Heart left ventricle (tissue), 16 donors: ENCODE results near the gene MYLK3. TPM values are rescaled to one million over a fixed set of nuclear protein-coding genes. Genes with fewer than 3 reads are reported as not detected.

Experiments used
- ATAC-seq, 4 donors: fragments of 200-7000 bp; cut with Tn5 transposase; one replicate each; pipeline ENCODE4 v1.9.1; 2020 to 2022; ENCODE audit warnings: moderate library complexity in 4 of 4, mild to moderate bottlenecking in 3 of 4, moderate number of reproducible peaks in 1 of 4
- DNase-seq, 5 donors: peaks; one replicate each; pipeline ENCODE4 v3.0.0-alpha.2; 2020
- H3K27ac ChIP-seq, 12 donors: fragments of 200-600 bp; sonication (generic) in 4 of 12; one replicate each; pipeline versions ENCODE4 v1.5.0 to v1.8.0; 2016 to 2022; ENCODE audit warnings: mild to moderate bottlenecking in 2 of 12
- H3K27me3 ChIP-seq, 9 donors: fragments of 200-600 bp; sonication (generic) in 2 of 9; one replicate each; pipeline versions ENCODE4 v1.5.1 to v1.8.0; 2016 to 2022; ENCODE audit warnings: mild to moderate bottlenecking in 3 of 9
- H3K36me3 ChIP-seq, 9 donors: fragments of 200-600 bp; sonication (generic) in 2 of 9; one replicate each; pipeline versions ENCODE4 v1.5.0 to v1.8.0; 2018 to 2022; ENCODE audit warnings: mild to moderate bottlenecking in 2 of 9
- H3K4me1 ChIP-seq, 12 donors: fragments of 200-600 bp; sonication (generic) in 4 of 12; one replicate each; pipeline versions ENCODE4 v1.5.0 to v1.8.0; 2016 to 2022; ENCODE audit warnings: mild to moderate bottlenecking in 3 of 12
- H3K4me3 ChIP-seq, 12 donors: fragments of 200-600 bp; sonication (generic) in 4 of 12; one replicate each; pipeline versions ENCODE4 v1.5.0 to v1.8.0; 2017 to 2022; ENCODE audit warnings: mild to moderate bottlenecking in 9 of 12, moderate library complexity in 4 of 12
- H3K9me3 ChIP-seq, 12 donors: fragments of 200-600 bp; sonication (generic) in 4 of 12; one replicate each; pipeline versions ENCODE4 v1.5.0 to v1.8.0; 2016 to 2022; ENCODE audit warnings: mild to moderate bottlenecking in 1 of 12
- POLR2A ChIP-seq, 2 donors: fragments of 450-650 bp; IDR thresholded peaks; one replicate each; pipeline ENCODE4 v1.6.1; 2017; ENCODE audit warnings: antibody characterized with exemption in 2 of 2, mild to moderate bottlenecking in 2 of 2, moderate library complexity in 2 of 2
- WGBS, 4 donors: extraction: QIAGEN DNeasy Blood & Tissue Kit in 2 of 4; methylation state at CpG; one replicate each; pipeline versions ENCODE4 v1.1.5 to v1.1.7; 2013 to 2018; 5-methylcytosine and 5-hydroxymethylcytosine counted together
- intact Hi-C, 10 donors: fragments of 100-400 bp; cut with DNase I; formaldehyde crosslinking; loops; one replicate each; pipeline versions ENCODE4 v1.11.1 to v1.14.2; 2022
- polyA plus RNA-seq, 2 donors: library from polyadenylated mRNA; stranded (reverse); fragments of 200-250 nt; gene quantifications; one replicate each; pipeline ENCODE4 v1.2.3, GENCODE V29; 2013
- total RNA-seq, 9 donors: library from RNA; depleted of rRNA in 2 of 9; stranded (reverse); fragments of >200 nt in 2 of 9; fragmentation: NEBNext Ultra II Directional in 3 of 9; extraction: Animal tissue kit (Norgen Biotek cat#: 25700) in 3 of 9; gene quantifications; one replicate each; pipeline versions ENCODE4 v1.1.0 to v1.2.4, GENCODE V29; 2016 to 2023
- TF ChIP-seq, protein P1 (sequence below), 12 donors: fragments of 200-600 bp; sonication (generic) in 4 of 12; IDR thresholded peaks; one replicate each; pipeline versions ENCODE4 v1.5.0 to v1.8.0; 2018 to 2022; ENCODE audit warnings: antibody characterized with exemption in 12 of 12, mild to moderate bottlenecking in 5 of 12
- donor health status: ischemic (EF 13 %, LVEDD 7.1; RV severe dilation, severe dysfunction).
- donor health status: healthy with polysubstance abuse.
- donor health status: DM: no; HTN: yes; CAD: no.
- donor health status: DM: no; HTN: no; CAD: no.
- donor health status: ischemic (EF 25% LVEDD 6.9; RV normal size, moderate dysfunction).
- donor health status: ischemic (EF 25% LVEDD 5.7; RV mildly dilated, moderate dysfunction).
- donor health status: healthy.
- donor health status: DM: yes; HTN: yes; CAD: no.
- donor health status: ischemic (EF 35%, LVEDD 5.7; RV mildly dilated, moderate dysfunction).
- donor health status: nonischemic (EF 11% LVEDD 7.7; RV severe dilation, severe dysfunction).
- donor health status: DM: yes; HTN: yes; CAD: no.
- donor health status: PGD.
- donor health status: ischemic (EF 29% LVEDD 5.4; RV normal size, mild dysfunction).
- donor health status: nonischemic (EF 23%, LVEDD 6.1; RV moderate dilation, normal function).

Gene MYLK3
- total and polyA plus RNA-seq, 11 donors = 76.4 to 374 (median 231) TPM

DNA sequence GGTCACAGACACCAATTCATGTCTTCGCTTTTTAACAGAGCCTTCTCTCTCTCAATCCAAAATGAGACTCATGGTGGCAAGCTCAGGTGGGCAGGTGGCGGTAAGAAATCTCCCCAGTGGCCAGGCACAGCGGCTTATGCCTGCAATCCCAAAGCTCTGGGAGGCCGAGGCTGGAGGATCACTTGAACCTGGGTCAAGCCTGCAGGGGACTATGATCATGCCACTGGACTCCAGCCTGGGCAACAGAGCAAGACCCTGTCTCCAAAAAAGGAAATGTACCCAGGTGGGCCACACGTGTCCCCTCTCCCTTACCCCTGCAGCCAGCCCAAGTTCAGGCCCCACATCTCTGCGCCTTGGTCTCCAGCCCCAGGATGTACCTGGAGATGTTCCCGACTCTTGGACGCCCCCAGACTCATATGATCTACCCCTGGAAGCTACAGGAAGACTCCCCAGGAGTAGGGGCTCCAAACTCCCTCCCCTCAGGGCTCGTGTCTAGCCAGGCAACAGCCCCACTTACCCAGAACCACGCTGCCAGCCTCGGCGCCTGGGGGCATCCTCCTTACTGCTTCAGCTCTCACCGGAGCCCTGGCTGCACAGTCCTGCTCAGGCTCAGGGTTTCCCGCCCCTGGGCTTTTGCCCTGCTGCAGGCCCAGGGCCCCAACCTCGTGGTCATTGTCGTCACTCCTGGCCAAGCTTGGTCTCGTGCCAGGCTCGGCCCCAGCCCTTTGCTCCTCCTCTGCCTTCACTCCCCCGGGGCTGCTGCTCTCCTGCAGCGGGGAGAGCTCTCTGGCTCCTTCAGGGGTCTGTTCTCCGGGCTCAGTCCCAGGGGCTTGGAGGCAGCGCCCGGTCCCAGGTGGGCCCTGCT is 16.2 kb downstream of the MYLK3 start:
- peaks cover 0 to 62% (median 24%) of the 10 kb centered on the region in 12 donors for H3K4me1 ChIP-seq
- DNase-seq (peak in 4 of 5 donors; percentile 52 to 76 (median 62)), ATAC-seq (peak; percentile 12 to 66 (median 58))
- no peak for TF ChIP-seq POLR2A (IDR thresholded peaks at IDR 0.05)
- TF ChIP-seq, protein P1, sequence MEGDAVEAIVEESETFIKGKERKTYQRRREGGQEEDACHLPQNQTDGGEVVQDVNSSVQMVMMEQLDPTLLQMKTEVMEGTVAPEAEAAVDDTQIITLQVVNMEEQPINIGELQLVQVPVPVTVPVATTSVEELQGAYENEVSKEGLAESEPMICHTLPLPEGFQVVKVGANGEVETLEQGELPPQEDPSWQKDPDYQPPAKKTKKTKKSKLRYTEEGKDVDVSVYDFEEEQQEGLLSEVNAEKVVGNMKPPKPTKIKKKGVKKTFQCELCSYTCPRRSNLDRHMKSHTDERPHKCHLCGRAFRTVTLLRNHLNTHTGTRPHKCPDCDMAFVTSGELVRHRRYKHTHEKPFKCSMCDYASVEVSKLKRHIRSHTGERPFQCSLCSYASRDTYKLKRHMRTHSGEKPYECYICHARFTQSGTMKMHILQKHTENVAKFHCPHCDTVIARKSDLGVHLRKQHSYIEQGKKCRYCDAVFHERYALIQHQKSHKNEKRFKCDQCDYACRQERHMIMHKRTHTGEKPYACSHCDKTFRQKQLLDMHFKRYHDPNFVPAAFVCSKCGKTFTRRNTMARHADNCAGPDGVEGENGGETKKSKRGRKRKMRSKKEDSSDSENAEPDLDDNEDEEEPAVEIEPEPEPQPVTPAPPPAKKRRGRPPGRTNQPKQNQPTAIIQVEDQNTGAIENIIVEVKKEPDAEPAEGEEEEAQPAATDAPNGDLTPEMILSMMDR (IDR thresholded peaks at IDR 0.05) = no peak
- H3K36me3 ChIP-seq = peaks cover 0 to 63% (median 9%) of the 10 kb centered on the region in 9 donors
- H3K27me3 ChIP-seq = no peaks in the 10 kb centered on the region
- H3K4me3 ChIP-seq = no peak overlapping the region
- WGBS, 4 donors = 53 to 61% (median 58%) methylated on average over 18 to 23 of the region's 23 CpGs
- intact Hi-C loops = no loop called here
- H3K27ac ChIP-seq = peak overlapping the region; percentile 16 to 85 (median 62)
- no peaks in the 10 kb centered on the region for H3K9me3 ChIP-seq

- Histone ChIP-seq H3K4me1 (peaks cover 0 to 54% (median 24%) of the 10 kb centered on the region in 12 donors), H3K27ac (peak overlapping the region in 11 of 12 donors; percentile 28 to 85 (median 64)), H3K36me3 (peaks cover 0 to 66% (median 11%) of the 10 kb centered on the region in 9 donors), H3K4me3 (no peak overlapping the region), H3K27me3 (no peaks in the 10 kb centered on the region), H3K9me3 (peaks cover 0 to 2% (median 0%) of the 10 kb centered on the region in 12 donors)
- intact Hi-C loops = no loop called here
- TF ChIP-seq, protein P1 (IDR thresholded peaks at IDR 0.05) = no peak
- TF ChIP-seq POLR2A (IDR thresholded peaks at IDR 0.05) = no peak
- DNase-seq (no peak), ATAC-seq (peak; percentile 48 to 73 (median 60))
- WGBS, 4 donors = 40 to 48% (median 45%) methylated on average over 16 to 17 of the region's 17 CpGs
These were observed 17.1 kb downstream of the MYLK3 start for GRCh38 chr16:46730801-46731690.

GRCh38 chr16:46730126-46730525 is 18.0 kb downstream of the MYLK3 start:
- ATAC-seq (peak in 1 of 4 donors; percentile 1), DNase-seq (no peak)
- Histone ChIP-seq H3K4me1 (peaks cover 0 to 50% (median 24%) of the 10 kb centered on the region in 12 donors), H3K36me3 (peaks cover 0 to 65% (median 15%) of the 10 kb centered on the region in 9 donors), H3K4me3 (no peak overlapping the region), H3K9me3 (peaks cover 0 to 9% (median 0%) of the 10 kb centered on the region in 12 donors), H3K27me3 (no peaks in the 10 kb centered on the region), H3K27ac (peak overlapping the region in 8 of 12 donors; percentile 55 to 85 (median 76))
- intact Hi-C loops = no loop called here
- WGBS, 4 donors = 84 to 95% (median 88%) methylated on average over 8 of the region's 8 CpGs
- TF ChIP-seq, protein P1 (IDR thresholded peaks at IDR 0.05) = no peak
- TF ChIP-seq POLR2A (IDR thresholded peaks at IDR 0.05) = no peak
